Measurements from ENCODE around the gene GATA2.

Gene GATA2

DNA sequence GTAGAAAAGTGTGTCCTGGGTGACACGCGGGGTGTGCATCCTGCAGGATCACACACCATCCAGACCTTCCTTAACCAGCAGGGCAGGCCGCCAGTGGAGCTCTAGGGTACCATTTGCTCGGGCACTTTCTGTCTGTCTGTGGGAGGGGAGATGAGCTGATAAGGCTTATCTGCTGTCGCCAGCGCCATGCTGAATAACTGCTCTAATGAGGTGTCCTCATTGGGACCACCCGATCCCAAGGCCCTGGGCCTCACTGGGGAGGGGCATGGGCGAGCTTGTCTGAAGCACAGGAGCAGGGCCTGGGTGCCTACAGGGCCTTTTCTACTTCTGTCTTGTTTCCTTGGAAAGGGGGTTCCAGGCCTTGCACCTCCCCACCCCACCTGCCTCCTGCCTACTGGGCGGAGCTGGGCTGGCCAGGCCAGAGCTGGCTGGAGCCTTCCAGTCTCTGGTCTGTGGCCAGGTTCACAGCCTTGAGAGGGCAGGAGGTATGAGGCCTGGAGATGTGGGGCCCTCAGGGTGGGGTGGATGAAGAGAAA is 2.5 kb upstream of the GATA2 start:
- Histone ChIP-seq H3K79me2 (ENCODE audit: insufficient read depth, low read length) (no peaks in the 10 kb centered on the region), H4K20me1 (ENCODE audit: low read depth, low read length) (no peaks in the 10 kb centered on the region), H3K27me3 (ENCODE audit: low read length) (no peaks in the 10 kb centered on the region)

DNA sequence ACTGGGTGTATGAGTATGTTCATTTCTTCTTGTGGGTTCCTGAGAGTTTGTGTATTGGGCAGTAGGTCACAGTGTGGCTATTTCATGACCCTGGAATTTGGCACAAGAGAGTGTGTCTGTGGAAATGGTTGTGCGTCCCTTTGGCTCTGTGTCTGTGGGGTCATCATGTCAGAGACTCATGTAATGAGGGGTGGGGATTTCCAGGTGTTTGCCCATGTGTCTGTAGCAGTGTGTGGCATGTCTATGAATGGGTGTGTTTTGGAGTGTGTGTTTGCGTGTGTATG is 1.3 kb upstream of the GATA2 start:
- Histone ChIP-seq H3K9me3 (ENCODE audit: insufficient read depth, low read length) (no peaks in the 10 kb centered on the region), H3K27ac (ENCODE audit: low read depth, low read length) (no peak overlapping the region), H3K79me2 (ENCODE audit: insufficient read depth, low read length) (no peaks in the 10 kb centered on the region), H3K36me3 (ENCODE audit: low read length) (no peaks in the 10 kb centered on the region), H3K27me3 (ENCODE audit: low read length) (no peaks in the 10 kb centered on the region), H3K9ac (ENCODE audit: low read length) (no peak overlapping the region), H3K9me2 (replicated peaks; ENCODE audit: insufficient read depth, low read length) (no peaks in the 10 kb centered on the region), H3F3A (ENCODE audit: insufficient read depth) (no peaks in the 10 kb centered on the region), H3K4me3 (ENCODE audit: insufficient read depth, low read length, poor library complexity, severe bottlenecking) (no peak overlapping the region), H2AFZ (ENCODE audit: low read depth, low read length, severe bottlenecking) (no peak overlapping the region), H4K20me1 (ENCODE audit: low read depth, low read length) (no peaks in the 10 kb centered on the region), H3K4me2 (ENCODE audit: low read depth, low read length, poor library complexity, severe bottlenecking) (no peak overlapping the region)
- TF ChIP-seq, protein P1, sequence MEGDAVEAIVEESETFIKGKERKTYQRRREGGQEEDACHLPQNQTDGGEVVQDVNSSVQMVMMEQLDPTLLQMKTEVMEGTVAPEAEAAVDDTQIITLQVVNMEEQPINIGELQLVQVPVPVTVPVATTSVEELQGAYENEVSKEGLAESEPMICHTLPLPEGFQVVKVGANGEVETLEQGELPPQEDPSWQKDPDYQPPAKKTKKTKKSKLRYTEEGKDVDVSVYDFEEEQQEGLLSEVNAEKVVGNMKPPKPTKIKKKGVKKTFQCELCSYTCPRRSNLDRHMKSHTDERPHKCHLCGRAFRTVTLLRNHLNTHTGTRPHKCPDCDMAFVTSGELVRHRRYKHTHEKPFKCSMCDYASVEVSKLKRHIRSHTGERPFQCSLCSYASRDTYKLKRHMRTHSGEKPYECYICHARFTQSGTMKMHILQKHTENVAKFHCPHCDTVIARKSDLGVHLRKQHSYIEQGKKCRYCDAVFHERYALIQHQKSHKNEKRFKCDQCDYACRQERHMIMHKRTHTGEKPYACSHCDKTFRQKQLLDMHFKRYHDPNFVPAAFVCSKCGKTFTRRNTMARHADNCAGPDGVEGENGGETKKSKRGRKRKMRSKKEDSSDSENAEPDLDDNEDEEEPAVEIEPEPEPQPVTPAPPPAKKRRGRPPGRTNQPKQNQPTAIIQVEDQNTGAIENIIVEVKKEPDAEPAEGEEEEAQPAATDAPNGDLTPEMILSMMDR (IDR thresholded peaks at IDR 0.05; ENCODE audit: insufficient read depth, low read length, poor library complexity, severe bottlenecking) = no peak
- TF ChIP-seq EZH2phosphoT487 (conservative IDR thresholded peaks at IDR 0.05; ENCODE audit: low read length) = no peak

More for the DNA sequence above, 2.5 kb upstream of the GATA2 start:
- no peak overlapping the region for H3K4me2 ChIP-seq (ENCODE audit: low read depth, low read length, poor library complexity, severe bottlenecking)
- TF ChIP-seq, protein P1 (IDR thresholded peaks at IDR 0.05; ENCODE audit: insufficient read depth, low read length, poor library complexity, severe bottlenecking) = no peak
- no peak for TF ChIP-seq EZH2phosphoT487 (conservative IDR thresholded peaks at IDR 0.05; ENCODE audit: low read length)
- H3K9me3 ChIP-seq (ENCODE audit: insufficient read depth, low read length) = no peaks in the 10 kb centered on the region
- no peaks in the 10 kb centered on the region for H3K36me3 ChIP-seq (ENCODE audit: low read length)
- no peaks in the 10 kb centered on the region for H3K9me2 ChIP-seq (replicated peaks; ENCODE audit: insufficient read depth, low read length)
- no peaks in the 10 kb centered on the region for H3F3A ChIP-seq (ENCODE audit: insufficient read depth)
- no peak overlapping the region for H3K27ac ChIP-seq (ENCODE audit: low read depth, low read length)
- H3K4me3 ChIP-seq (ENCODE audit: insufficient read depth, low read length, poor library complexity, severe bottlenecking) = no peak overlapping the region
- no peak overlapping the region for H2AFZ ChIP-seq (ENCODE audit: low read depth, low read length, severe bottlenecking)
- no peak overlapping the region for H3K9ac ChIP-seq (ENCODE audit: low read length)

DNA sequence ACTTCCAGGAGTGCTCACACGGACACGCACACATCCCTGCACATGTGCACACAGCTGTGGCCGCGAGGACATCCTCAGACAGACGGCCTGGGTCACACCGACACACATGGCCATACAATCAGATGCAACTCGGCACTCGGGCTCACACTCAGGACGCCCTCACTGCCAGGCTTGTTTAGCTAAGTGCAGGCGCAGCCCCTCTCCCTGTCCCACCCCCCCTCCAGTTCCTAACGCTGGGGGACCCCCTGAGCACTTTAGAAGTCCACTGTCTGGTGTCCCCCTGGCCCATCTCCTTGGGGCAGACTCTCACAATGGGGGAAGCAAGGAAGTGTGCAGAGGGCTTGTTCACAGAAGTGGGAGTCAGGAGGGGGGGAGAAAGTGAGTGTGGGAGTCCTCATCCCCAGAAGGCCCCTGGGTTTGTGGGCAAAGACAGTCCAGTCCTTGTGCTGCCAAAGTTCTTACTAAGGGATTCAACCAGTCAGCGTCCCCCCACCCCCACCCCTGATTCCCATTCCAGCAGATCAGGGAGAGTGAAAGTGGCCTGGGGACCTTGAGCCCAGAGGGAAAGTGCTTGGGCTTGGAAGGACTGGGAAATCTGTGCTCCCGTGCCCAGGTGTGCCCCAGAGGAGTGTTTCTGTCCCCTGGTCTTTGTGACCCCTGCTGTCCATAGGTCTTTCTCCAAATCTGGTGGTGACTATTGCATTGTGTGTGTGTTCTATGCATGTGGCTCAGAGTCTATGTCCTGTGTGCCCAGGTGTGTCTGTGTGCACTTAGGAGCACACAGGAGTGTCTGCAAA is 767 bp upstream of the GATA2 start:
- no peaks in the 10 kb centered on the region for H3F3A ChIP-seq (ENCODE audit: insufficient read depth)
- H3K9me2 ChIP-seq (replicated peaks; ENCODE audit: insufficient read depth, low read length) = no peaks in the 10 kb centered on the region
- H4K20me1 ChIP-seq (ENCODE audit: low read depth, low read length) = no peaks in the 10 kb centered on the region
- no peak for TF ChIP-seq EZH2phosphoT487 (conservative IDR thresholded peaks at IDR 0.05; ENCODE audit: low read length)
- TF ChIP-seq, protein P1 (IDR thresholded peaks at IDR 0.05; ENCODE audit: insufficient read depth, low read length, poor library complexity, severe bottlenecking) = no peak
- H3K36me3 ChIP-seq (ENCODE audit: low read length) = no peaks in the 10 kb centered on the region
- H2AFZ ChIP-seq (ENCODE audit: low read depth, low read length, severe bottlenecking) = no peak overlapping the region
- no peak overlapping the region for H3K27ac ChIP-seq (ENCODE audit: low read depth, low read length)
- H3K4me3 ChIP-seq (ENCODE audit: insufficient read depth, low read length, poor library complexity, severe bottlenecking) = no peak overlapping the region
- no peaks in the 10 kb centered on the region for H3K27me3 ChIP-seq (ENCODE audit: low read length)
- no peaks in the 10 kb centered on the region for H3K9me3 ChIP-seq (ENCODE audit: insufficient read depth, low read length)
- H3K4me2 ChIP-seq (ENCODE audit: low read depth, low read length, poor library complexity, severe bottlenecking) = no peak overlapping the region
- no peaks in the 10 kb centered on the region for H3K79me2 ChIP-seq (ENCODE audit: insufficient read depth, low read length)
- H3K9ac ChIP-seq (ENCODE audit: low read length) = no peak overlapping the region

All from SU-DHL-6 (cell line).